Parathyroid adenoma (tissue), 2 donors: ENCODE results near the gene GALNT15.

Source experiments
- H2AFZ ChIP-seq: fragments of 300-600 bp; sonication (generic); one replicate; pipeline ENCODE4 v1.7.0; 2017; ENCODE audit warnings: antibody characterized with exemption, mild to moderate bottlenecking
- H3K27ac ChIP-seq: fragments of 300-600 bp; sonication (generic); one replicate; pipeline ENCODE4 v1.7.0; 2017
- H3K27me3 ChIP-seq: fragments of 300-600 bp; sonication (generic); one replicate; pipeline ENCODE4 v1.7.0; 2017; ENCODE audit warnings: low read length; ENCODE audit not compliant: control insufficient read depth, insufficient read depth
- H3K36me3 ChIP-seq: fragments of 300-600 bp; sonication (generic); one replicate; pipeline ENCODE4 v1.7.0; 2017; ENCODE audit warnings: low read length; ENCODE audit not compliant: control insufficient read depth, insufficient read depth
- H3K4me1 ChIP-seq: fragments of 300-600 bp; sonication (generic); one replicate; pipeline ENCODE4 v1.7.0; 2017; ENCODE audit warnings: control low read depth
- H3K4me2 ChIP-seq: fragments of 300-600 bp; sonication (generic); one replicate; pipeline ENCODE4 v1.7.0; 2017; ENCODE audit warnings: low read length
- H3K4me3 ChIP-seq: fragments of 300-600 bp; sonication (generic); one replicate; pipeline ENCODE4 v1.7.0; 2017; ENCODE audit warnings: low read depth, low read length
- H3K79me2 ChIP-seq: fragments of 300-600 bp; sonication (generic); one replicate; pipeline ENCODE4 v1.7.0; 2017; ENCODE audit warnings: control low read depth
- H3K9ac ChIP-seq: fragments of 300-600 bp; sonication (generic); one replicate; pipeline ENCODE4 v1.7.0; 2017; ENCODE audit warnings: mild to moderate bottlenecking
- H3K9me3 ChIP-seq: fragments of 300-600 bp; sonication (generic); one replicate; pipeline ENCODE4 v1.7.0; 2017; ENCODE audit warnings: low read length; ENCODE audit not compliant: control insufficient read depth
- TF ChIP-seq, protein P1 (sequence below): fragments of 300-600 bp; sonication (generic); IDR thresholded peaks from one replicate; pipeline ENCODE4 v1.7.0; 2017; ENCODE audit warnings: antibody characterized with exemption, mild to moderate bottlenecking
- donor health status: primary hyperparathyroidism.

GALNT15 gene

DNA sequence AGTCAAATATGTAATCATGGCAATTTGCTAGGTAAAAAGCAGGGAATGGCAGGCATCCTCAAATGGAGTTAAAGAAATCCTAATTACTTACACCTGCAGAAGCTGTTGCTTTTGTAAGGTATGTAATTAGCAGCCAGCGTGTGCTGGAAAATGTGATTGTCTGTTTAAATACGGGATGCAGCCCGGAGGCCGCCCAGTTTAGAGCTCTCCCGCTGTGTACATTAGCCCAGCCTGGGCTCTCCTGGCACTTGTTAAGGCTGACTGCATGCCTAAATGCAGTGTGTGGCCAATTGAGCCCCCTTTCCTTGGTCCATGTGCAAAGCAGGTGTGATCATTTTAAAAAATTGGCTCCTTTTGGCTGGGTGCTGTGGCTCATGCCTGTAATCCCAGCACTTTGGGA, 81.2 kb downstream of the GALNT15 start:
- no peak overlapping the region for H3K27ac ChIP-seq

DNA sequence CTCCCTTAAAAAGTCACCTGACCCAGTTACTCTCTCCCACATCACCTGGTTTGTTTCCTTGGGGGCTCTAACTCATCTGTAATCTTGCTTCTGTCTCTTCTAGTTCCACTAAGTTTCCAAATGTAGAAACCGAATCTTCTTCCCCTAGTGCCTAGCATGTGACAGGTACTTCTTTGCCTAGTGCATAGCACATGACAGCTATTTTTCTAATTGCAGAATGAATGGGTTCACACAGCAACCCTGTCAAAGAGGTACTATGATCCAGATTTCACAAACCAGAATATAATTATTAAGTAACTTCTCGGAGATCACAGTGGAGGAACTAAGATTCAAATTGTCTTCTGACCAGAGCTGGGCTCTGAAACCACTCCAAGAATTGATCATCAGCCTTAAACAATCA, 82.8 kb downstream of the GALNT15 start:
- H3K4me3 ChIP-seq = no peak overlapping the region
- no peaks in the 10 kb centered on the region for H3K4me1 ChIP-seq
- no peak overlapping the region for H2AFZ ChIP-seq
- no peaks in the 10 kb centered on the region for H3K36me3 ChIP-seq
- TF ChIP-seq, protein P1, sequence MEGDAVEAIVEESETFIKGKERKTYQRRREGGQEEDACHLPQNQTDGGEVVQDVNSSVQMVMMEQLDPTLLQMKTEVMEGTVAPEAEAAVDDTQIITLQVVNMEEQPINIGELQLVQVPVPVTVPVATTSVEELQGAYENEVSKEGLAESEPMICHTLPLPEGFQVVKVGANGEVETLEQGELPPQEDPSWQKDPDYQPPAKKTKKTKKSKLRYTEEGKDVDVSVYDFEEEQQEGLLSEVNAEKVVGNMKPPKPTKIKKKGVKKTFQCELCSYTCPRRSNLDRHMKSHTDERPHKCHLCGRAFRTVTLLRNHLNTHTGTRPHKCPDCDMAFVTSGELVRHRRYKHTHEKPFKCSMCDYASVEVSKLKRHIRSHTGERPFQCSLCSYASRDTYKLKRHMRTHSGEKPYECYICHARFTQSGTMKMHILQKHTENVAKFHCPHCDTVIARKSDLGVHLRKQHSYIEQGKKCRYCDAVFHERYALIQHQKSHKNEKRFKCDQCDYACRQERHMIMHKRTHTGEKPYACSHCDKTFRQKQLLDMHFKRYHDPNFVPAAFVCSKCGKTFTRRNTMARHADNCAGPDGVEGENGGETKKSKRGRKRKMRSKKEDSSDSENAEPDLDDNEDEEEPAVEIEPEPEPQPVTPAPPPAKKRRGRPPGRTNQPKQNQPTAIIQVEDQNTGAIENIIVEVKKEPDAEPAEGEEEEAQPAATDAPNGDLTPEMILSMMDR = no peak
- H3K9ac ChIP-seq = no peak overlapping the region
- no peak overlapping the region for H3K4me2 ChIP-seq
- no peaks in the 10 kb centered on the region for H3K27me3 ChIP-seq
- H3K27ac ChIP-seq = no peak overlapping the region
- H3K9me3 ChIP-seq = no peaks in the 10 kb centered on the region
- no peaks in the 10 kb centered on the region for H3K79me2 ChIP-seq

More for the DNA sequence above, 81.2 kb downstream of the GALNT15 start:
- Histone ChIP-seq H3K36me3 (no peaks in the 10 kb centered on the region), H3K9ac (no peak overlapping the region), H2AFZ (no peak overlapping the region), H3K4me3 (no peak overlapping the region), H3K4me2 (no peak overlapping the region), H3K79me2 (no peaks in the 10 kb centered on the region), H3K9me3 (no peaks in the 10 kb centered on the region), H3K27me3 (no peaks in the 10 kb centered on the region), H3K4me1 (no peaks in the 10 kb centered on the region)
- TF ChIP-seq, protein P1 = no peak

DNA sequence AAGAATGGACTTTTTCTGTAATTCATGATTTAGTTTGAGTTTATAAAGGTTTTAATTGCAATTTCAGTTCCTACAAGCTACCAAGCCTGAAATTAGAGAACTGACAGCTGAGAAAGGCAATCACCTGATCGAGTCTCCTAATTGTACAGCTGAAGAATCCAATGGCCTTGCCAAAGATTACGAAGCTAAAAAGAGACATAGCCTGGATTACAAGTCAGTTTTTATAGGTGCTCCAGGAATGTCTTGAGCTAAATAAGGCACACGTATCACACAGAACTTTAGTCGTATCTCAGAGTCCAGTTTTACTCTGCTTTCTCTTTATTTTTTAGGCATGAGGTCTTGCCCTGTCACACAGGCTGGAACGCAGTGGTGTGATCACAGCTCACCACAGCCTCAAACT, 83.7 kb downstream of the GALNT15 start:
- no peak overlapping the region for H3K4me2 ChIP-seq
- H3K36me3 ChIP-seq = no peaks in the 10 kb centered on the region
- H3K27me3 ChIP-seq = no peaks in the 10 kb centered on the region
- H2AFZ ChIP-seq = no peak overlapping the region
- no peak overlapping the region for H3K4me3 ChIP-seq
- H3K4me1 ChIP-seq = no peaks in the 10 kb centered on the region
- no peaks in the 10 kb centered on the region for H3K9me3 ChIP-seq
- H3K9ac ChIP-seq = no peak overlapping the region
- H3K79me2 ChIP-seq = no peaks in the 10 kb centered on the region
- TF ChIP-seq, protein P1 = no peak
- no peak overlapping the region for H3K27ac ChIP-seq

DNA sequence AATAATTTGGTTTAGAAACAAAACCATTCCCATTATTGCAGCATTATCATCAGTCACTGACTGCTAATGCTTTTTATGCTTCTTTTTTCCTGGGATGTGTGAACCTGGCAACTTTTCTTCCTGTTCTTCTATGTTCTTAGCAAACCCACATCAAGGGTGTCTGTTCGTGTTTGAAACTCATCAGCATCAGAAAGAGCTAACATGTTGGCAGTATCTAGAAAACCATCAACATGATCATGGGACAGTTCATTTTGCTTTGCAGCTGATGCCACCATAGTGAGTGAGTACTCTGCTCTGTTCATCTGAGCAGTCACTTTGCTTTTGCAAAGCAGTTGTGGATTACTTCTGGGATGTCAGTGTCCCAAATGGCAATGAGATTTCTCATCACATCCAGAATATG, 84.4 kb downstream of the GALNT15 start:
- Histone ChIP-seq H3K79me2 (no peaks in the 10 kb centered on the region), H3K9ac (no peak overlapping the region), H3K36me3 (no peaks in the 10 kb centered on the region), H3K4me1 (no peaks in the 10 kb centered on the region), H3K4me2 (no peak overlapping the region), H3K4me3 (no peak overlapping the region), H3K27ac (no peak overlapping the region), H3K9me3 (no peaks in the 10 kb centered on the region), H2AFZ (no peak overlapping the region), H3K27me3 (no peaks in the 10 kb centered on the region)
- TF ChIP-seq, protein P1 = no peak

DNA sequence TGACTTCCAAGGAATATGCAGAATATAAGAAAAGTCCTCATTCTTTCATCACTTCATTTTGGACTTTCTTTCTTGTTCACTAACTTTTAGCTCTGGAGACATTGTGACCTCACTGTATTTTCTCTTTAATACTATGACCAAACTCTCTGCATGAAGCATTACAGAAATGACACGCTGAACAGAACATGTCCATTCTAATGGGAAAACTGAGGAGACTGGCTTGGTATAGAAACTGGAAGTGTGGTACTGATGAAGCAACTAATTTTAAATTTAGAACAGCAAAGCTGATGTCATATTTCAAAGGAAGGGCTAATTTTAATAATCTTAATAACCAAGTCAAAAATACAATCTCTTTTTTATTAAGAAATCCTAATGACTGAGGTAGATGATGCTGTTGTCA, 85.6 kb downstream of the GALNT15 start:
- TF ChIP-seq, protein P1 = no peak
- no peaks in the 10 kb centered on the region for H3K4me1 ChIP-seq
- H3K36me3 ChIP-seq = no peaks in the 10 kb centered on the region
- no peaks in the 10 kb centered on the region for H3K9me3 ChIP-seq
- H3K9ac ChIP-seq = no peak overlapping the region
- no peak overlapping the region for H2AFZ ChIP-seq
- H3K27me3 ChIP-seq = no peaks in the 10 kb centered on the region
- H3K79me2 ChIP-seq = peaks cover 6% of the 10 kb centered on the region
- no peak overlapping the region for H3K4me2 ChIP-seq
- H3K27ac ChIP-seq = no peak overlapping the region
- H3K4me3 ChIP-seq = no peak overlapping the region
